GM21515 (cell line): ENCODE measurements around the gene PCDHGB5.

Experiments
- ATAC-seq: cut with Tn5 transposase; IDR thresholded peaks from one replicate; pipeline ENCODE4 v1.9.1; 2021; ENCODE audit not compliant: unreplicated experiment

The PCDHGB5 gene

GRCh38 chr5:141397756-141398551 is at the start of gene PCDHGB5:
PCDHGB5 (plus strand) TSS chr5:141397947; CDS start chr5:141398128, 181 bp downstream.
- ATAC-seq, result peak; percentile 73

- ATAC-seq, result no peak
Observed at GRCh38 chr5:141349917-141350619, 47.7 kb upstream of the PCDHGB5 start, which contains the start of gene PCDHGB1. PCDHGB1 (plus strand) TSS chr5:141350099; CDS start chr5:141350261, 162 bp downstream.

GRCh38 chr5:141351591-141351990 is 46.2 kb upstream of the PCDHGB5 start:
- no peak for ATAC-seq

- ATAC-seq, result no peak
Observed at GRCh38 chr5:141354900-141355469, 42.8 kb upstream of the PCDHGB5 start, which contains the start of gene PCDHGA4. PCDHGA4 (plus strand) TSS chr5:141355021; CDS start chr5:141355108, 87 bp downstream.

GRCh38 chr5:141355641-141356040 is 42.1 kb upstream of the PCDHGB5 start:
- ATAC-seq, result no peak

GRCh38 chr5:141356133-141356532 is 41.6 kb upstream of the PCDHGB5 start:
- no peak for ATAC-seq

- no peak for ATAC-seq
Observed at GRCh38 chr5:141356950-141357349, 40.8 kb upstream of the PCDHGB5 start.

- peak; percentile 63 for ATAC-seq
Observed at GRCh38 chr5:141359790-141360426, 37.8 kb upstream of the PCDHGB5 start, which contains the start of gene PCDHGB2. PCDHGB2 (plus strand) TSS chr5:141359994; CDS start chr5:141360136, 142 bp downstream.

GRCh38 chr5:141360685-141361084 is 37.1 kb upstream of the PCDHGB5 start:
- no peak for ATAC-seq

GRCh38 chr5:141362719-141363118 is 35.0 kb upstream of the PCDHGB5 start:
- ATAC-seq, result no peak

- ATAC-seq, result no peak
Observed at GRCh38 chr5:141363952-141364660, 33.6 kb upstream of the PCDHGB5 start, which contains the start of gene PCDHGA5. PCDHGA5 (plus strand) TSS chr5:141364162; CDS start chr5:141364331, 169 bp downstream.

GRCh38 chr5:141366016-141366896 is 31.5 kb upstream of the PCDHGB5 start:
- ATAC-seq, result no peak

GRCh38 chr5:141369994-141370848 is 27.5 kb upstream of the PCDHGB5 start, which contains the start of gene PCDHGB3:
PCDHGB3 (plus strand) TSS chr5:141370242; CDS start chr5:141370395, 153 bp downstream.
- peak; percentile 96 for ATAC-seq

- no peak for ATAC-seq
Observed at GRCh38 chr5:141371572-141372475, 25.9 kb upstream of the PCDHGB5 start.

GRCh38 chr5:141373673-141374317 is 24.0 kb upstream of the PCDHGB5 start, which contains the start of gene PCDHGA6:
PCDHGA6 (plus strand) TSS chr5:141373891; CDS start chr5:141374084, 193 bp downstream.
- ATAC-seq, result no peak

- no peak for ATAC-seq
Observed at GRCh38 chr5:141374627-141375026, 23.1 kb upstream of the PCDHGB5 start.
